ENCODE measurements around the gene PCBP3.

GRCh38 chr21:45868488-45868887 lies 225.0 kb downstream of the PCBP3 start:
- TF ChIP-seq CTCF (IDR thresholded peaks at IDR 0.05) (no peak), EZH2phosphoT487 (IDR thresholded peaks at IDR 0.05) (no peak)
